Liver (tissue), 9 donors: ENCODE results near the gene RHAG. TPM values are rescaled to one million over a fixed set of nuclear protein-coding genes. Genes with fewer than 3 reads are reported as not detected.
"Not testable (repeated sequence)": the region's sequence is repeated elsewhere in the genome, so short reads cannot be mapped to it uniquely, and the experiment has no call there.

Source experiments
- DNase-seq: peaks from one replicate; pipeline ENCODE4 v3.0.0-alpha.2; 2017; ENCODE audit warnings: low spot score
- H3K27ac ChIP-seq, 2 donors: one replicate each; pipeline ENCODE4 v1.7.0; 2013; ENCODE audit warnings: inconsistent platforms in 2 of 2, low read length in 2 of 2, control low read depth in 1 of 2, low read depth in 1 of 2, mild to moderate bottlenecking in 1 of 2
- H3K27me3 ChIP-seq, 4 donors: one replicate each; pipeline versions ENCODE4 v1.6.1 to v1.7.0; 2013; ENCODE audit warnings: low read length in 3 of 4, inconsistent platforms in 1 of 4, mild to moderate bottlenecking in 1 of 4, moderate library complexity in 1 of 4; ENCODE audit not compliant: control insufficient read depth in 4 of 4, insufficient read depth in 4 of 4
- H3K36me3 ChIP-seq, 4 donors: one replicate each; pipeline versions ENCODE4 v1.6.1 to v1.7.0; 2013; ENCODE audit warnings: low read length in 3 of 4, mild to moderate bottlenecking in 3 of 4, low read depth in 1 of 4, moderate library complexity in 1 of 4; ENCODE audit not compliant: control insufficient read depth in 4 of 4, insufficient read depth in 3 of 4
- H3K4me1 ChIP-seq, 4 donors: one replicate each; pipeline versions ENCODE4 v1.6.1 to v1.7.0; 2013; ENCODE audit warnings: low read length in 3 of 4, mild to moderate bottlenecking in 3 of 4, moderate library complexity in 1 of 4; ENCODE audit not compliant: control insufficient read depth in 4 of 4, insufficient read depth in 4 of 4
- H3K4me3 ChIP-seq, 3 donors: one replicate each; pipeline versions ENCODE4 v1.6.1 to v1.7.0; 2013; ENCODE audit warnings: low read length in 3 of 3, control low read depth in 1 of 3, low read depth in 1 of 3, mild to moderate bottlenecking in 1 of 3
- H3K9ac ChIP-seq, 2 donors: one replicate each; pipeline ENCODE4 v1.7.0; 2013; ENCODE audit warnings: low read length in 2 of 2, mild to moderate bottlenecking in 2 of 2, moderate library complexity in 2 of 2, control low read depth in 1 of 2, low read depth in 1 of 2
- H3K9me3 ChIP-seq, 4 donors: one replicate each; pipeline versions ENCODE4 v1.6.1 to v1.7.0; 2013; ENCODE audit warnings: low read length in 3 of 4; ENCODE audit not compliant: control insufficient read depth in 4 of 4
- FOXA2 ChIP-seq: IDR thresholded peaks from 2 replicates; pipeline ENCODE4 v1.6.1; 2016; ENCODE audit warnings: antibody characterized with exemption
- GABPA ChIP-seq, 2 donors: IDR thresholded peaks in 1 of 2; conservative IDR thresholded peaks in 1 of 2; 2 replicates each; pipeline ENCODE4 v1.6.1; 2016; ENCODE audit warnings: antibody characterized with exemption in 2 of 2, mild to moderate bottlenecking in 1 of 2, moderate library complexity in 1 of 2
- HNF4G ChIP-seq: IDR thresholded peaks from 2 replicates; pipeline ENCODE4 v1.6.1; 2016; ENCODE audit warnings: antibody characterized with exemption
- JUND ChIP-seq, 2 donors: IDR thresholded peaks; 2 replicates each; pipeline ENCODE4 v1.6.1; 2016; ENCODE audit warnings: antibody characterized with exemption in 2 of 2
- NR2F2 ChIP-seq: IDR thresholded peaks from 2 replicates; pipeline ENCODE4 v1.6.1; 2016; ENCODE audit warnings: antibody characterized with exemption
- RAD21 ChIP-seq, 2 donors: IDR thresholded peaks; 2 replicates each; pipeline ENCODE4 v1.6.1; 2016; ENCODE audit warnings: antibody characterized with exemption in 2 of 2, mild to moderate bottlenecking in 2 of 2
- RXRA ChIP-seq, 2 donors: IDR thresholded peaks; 2 replicates each; pipeline ENCODE4 v1.6.1; 2017 to 2018; ENCODE audit warnings: antibody characterized with exemption in 2 of 2, mild to moderate bottlenecking in 1 of 2
- SP1 ChIP-seq: IDR thresholded peaks from 2 replicates; pipeline ENCODE4 v1.6.1; 2018; ENCODE audit warnings: antibody characterized with exemption, mild to moderate bottlenecking
- YY1 ChIP-seq: IDR thresholded peaks from 2 replicates; pipeline ENCODE4 v1.6.1; 2016; ENCODE audit warnings: antibody characterized with exemption, mild to moderate bottlenecking
- WGBS: extraction: QIAGEN DNeasy Blood & Tissue Kit; methylation state at CpG from one replicate; pipeline ENCODE4 v1.1.7; 2013; 5-methylcytosine and 5-hydroxymethylcytosine counted together
- polyA plus RNA-seq, 2 donors: library from polyadenylated mRNA; stranded (reverse) in 1 of 2; unstranded in 1 of 2; fragments of 200-250 nt in 1 of 2; fragments of >200 nt in 1 of 2; fragmentation: Nextera tagmentation in 1 of 2; extraction: Ambion mirVana in 1 of 2; gene quantifications; one replicate each; pipeline versions ENCODE4 v1.2.1 to v1.2.3, GENCODE V29; 2013 to 2015
- total RNA-seq, 2 donors: library from RNA; depleted of rRNA; stranded (reverse); fragments of >200 nt; gene quantifications; one replicate each; pipeline ENCODE4 v1.2.3, GENCODE V29; 2014
- TF ChIP-seq, protein P1 (sequence below): IDR thresholded peaks from 2 replicates; pipeline ENCODE4 v1.6.1; 2016; ENCODE audit warnings: antibody characterized with exemption
- TF ChIP-seq, protein P2 (sequence below): IDR thresholded peaks from 2 replicates; pipeline ENCODE4 v1.6.1; 2016; ENCODE audit warnings: antibody characterized with exemption, mild to moderate bottlenecking
- TF ChIP-seq, protein P3 (sequence below): IDR thresholded peaks from 2 replicates; pipeline ENCODE4 v1.6.1; 2016; ENCODE audit warnings: antibody characterized with exemption
- TF ChIP-seq, protein P4 (sequence below): IDR thresholded peaks from 2 replicates; pipeline ENCODE4 v1.6.1; 2016; ENCODE audit warnings: antibody characterized with exemption
- donor health status: healthy.
- donor health status: healthy.
- donor health status: healthy.
- donor health status: healthy.
- donor health status: healthy.

RHAG gene
- total and polyA plus RNA-seq, 4 donors: 0.07 to 345 TPM; not detected in 2

DNA sequence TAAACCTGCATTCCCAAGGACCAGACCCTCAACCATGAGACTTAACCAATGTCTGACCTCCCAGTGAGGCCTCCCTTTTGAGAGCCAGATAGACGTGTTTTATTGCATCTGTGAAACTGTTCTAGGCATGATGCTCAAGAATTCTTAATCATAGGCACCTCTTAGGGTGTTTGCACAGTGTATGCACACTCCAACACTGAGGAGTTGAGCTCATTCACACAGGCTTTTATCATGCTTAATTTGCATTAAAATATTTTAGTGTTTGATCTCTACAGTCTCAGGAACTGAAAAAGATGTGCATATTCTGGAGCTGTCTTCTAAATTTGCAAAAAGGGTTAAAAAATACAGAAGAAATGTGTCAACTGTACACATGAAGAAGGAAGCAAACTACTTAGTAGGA, 27.4 kb downstream of the RHAG start:
- H3K36me3 ChIP-seq: no peaks in the 10 kb centered on the region
- no peaks in the 10 kb centered on the region for H3K9me3 ChIP-seq

DNA sequence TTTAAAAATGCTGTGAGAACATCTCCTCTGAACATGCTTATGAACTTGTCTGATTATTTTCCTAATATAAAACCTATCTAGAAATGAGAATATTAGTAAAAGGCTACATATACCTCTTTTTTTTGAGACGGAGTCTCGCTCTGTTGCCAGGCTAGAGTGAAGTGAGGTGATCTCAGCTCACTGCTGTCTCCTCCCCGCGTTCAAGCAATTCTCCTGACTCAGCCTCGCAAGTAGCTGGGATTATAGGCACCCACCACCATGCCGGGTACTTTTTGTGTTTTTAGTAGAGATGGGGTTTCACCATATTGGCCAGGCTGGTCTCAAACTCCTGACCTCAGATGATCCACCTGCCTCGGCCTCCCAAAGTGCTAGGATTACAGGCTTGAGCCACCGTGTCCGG, 28.4 kb downstream of the RHAG start:
- H3K4me1 ChIP-seq, H3K27me3 ChIP-seq, H3K9ac ChIP-seq, H3K9me3 ChIP-seq, H3K27ac ChIP-seq, DNase-seq, H3K36me3 ChIP-seq, H3K4me3 ChIP-seq: not testable (repeated sequence)
- 82% methylated on average over 9 of the region's 9 CpGs for WGBS

More for the DNA sequence above, 27.4 kb downstream of the RHAG start:
- TF ChIP-seq NR2F2 (no peak), RAD21 (IDR thresholded peaks at IDR 0.05) (no peak), RXRA (IDR thresholded peaks at IDR 0.05) (no peak), JUND (IDR thresholded peaks at IDR 0.05) (no peak)
- TF ChIP-seq, protein P1, sequence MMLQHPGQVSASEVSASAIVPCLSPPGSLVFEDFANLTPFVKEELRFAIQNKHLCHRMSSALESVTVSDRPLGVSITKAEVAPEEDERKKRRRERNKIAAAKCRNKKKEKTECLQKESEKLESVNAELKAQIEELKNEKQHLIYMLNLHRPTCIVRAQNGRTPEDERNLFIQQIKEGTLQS: no peak
- 83% methylated on average over 1 of the region's 1 CpG for WGBS
- DNase-seq: no peak
- H3K27ac ChIP-seq: no peak overlapping the region
- H3K4me3 ChIP-seq: no peak overlapping the region
- H3K27me3 ChIP-seq: no peaks in the 10 kb centered on the region
- peaks cover 0 to 3% (median 0%) of the 10 kb centered on the region in 4 donors for H3K4me1 ChIP-seq
- no peak overlapping the region for H3K9ac ChIP-seq

DNA sequence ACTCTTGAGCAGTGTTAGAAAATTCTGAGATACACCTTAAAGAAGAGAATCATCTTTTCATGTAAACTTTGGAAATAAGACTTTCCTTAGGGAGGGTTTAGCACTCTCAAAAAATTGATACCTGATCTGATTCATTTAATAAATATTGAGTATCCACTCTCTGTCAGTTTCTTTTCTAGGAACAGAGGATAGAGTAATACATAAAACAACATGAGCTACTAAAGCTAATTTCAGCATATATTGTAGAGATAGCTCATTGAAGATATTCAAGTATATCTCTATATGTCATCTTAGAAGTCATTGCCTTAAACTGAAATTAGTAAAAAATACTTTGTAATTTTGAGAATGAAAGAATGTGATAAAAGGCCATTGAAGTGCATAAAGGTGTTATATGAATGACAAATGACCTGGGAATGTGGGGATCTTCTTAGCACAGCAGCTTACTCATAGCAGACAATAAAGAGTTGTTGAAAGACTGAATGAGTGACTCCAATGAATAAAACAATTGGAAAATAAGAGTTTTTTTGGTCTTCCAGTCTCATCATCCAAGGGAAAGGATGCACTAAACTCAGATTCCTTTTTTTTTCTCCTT, 29.2 kb downstream of the RHAG start:
- peaks cover 0 to 3% (median 0%) of the 10 kb centered on the region in 4 donors for H3K4me1 ChIP-seq
- H3K4me3 ChIP-seq: no peak overlapping the region

More for the DNA sequence above, 29.2 kb downstream of the RHAG start:
- Histone ChIP-seq H3K27me3 (no peaks in the 10 kb centered on the region), H3K27ac (no peak overlapping the region), H3K9me3 (no peaks in the 10 kb centered on the region), H3K36me3 (no peaks in the 10 kb centered on the region), H3K9ac (no peak overlapping the region)
- DNase-seq: no peak
- TF ChIP-seq SP1: no peak
- no peak for TF ChIP-seq HNF4G
- TF ChIP-seq, protein P2, sequence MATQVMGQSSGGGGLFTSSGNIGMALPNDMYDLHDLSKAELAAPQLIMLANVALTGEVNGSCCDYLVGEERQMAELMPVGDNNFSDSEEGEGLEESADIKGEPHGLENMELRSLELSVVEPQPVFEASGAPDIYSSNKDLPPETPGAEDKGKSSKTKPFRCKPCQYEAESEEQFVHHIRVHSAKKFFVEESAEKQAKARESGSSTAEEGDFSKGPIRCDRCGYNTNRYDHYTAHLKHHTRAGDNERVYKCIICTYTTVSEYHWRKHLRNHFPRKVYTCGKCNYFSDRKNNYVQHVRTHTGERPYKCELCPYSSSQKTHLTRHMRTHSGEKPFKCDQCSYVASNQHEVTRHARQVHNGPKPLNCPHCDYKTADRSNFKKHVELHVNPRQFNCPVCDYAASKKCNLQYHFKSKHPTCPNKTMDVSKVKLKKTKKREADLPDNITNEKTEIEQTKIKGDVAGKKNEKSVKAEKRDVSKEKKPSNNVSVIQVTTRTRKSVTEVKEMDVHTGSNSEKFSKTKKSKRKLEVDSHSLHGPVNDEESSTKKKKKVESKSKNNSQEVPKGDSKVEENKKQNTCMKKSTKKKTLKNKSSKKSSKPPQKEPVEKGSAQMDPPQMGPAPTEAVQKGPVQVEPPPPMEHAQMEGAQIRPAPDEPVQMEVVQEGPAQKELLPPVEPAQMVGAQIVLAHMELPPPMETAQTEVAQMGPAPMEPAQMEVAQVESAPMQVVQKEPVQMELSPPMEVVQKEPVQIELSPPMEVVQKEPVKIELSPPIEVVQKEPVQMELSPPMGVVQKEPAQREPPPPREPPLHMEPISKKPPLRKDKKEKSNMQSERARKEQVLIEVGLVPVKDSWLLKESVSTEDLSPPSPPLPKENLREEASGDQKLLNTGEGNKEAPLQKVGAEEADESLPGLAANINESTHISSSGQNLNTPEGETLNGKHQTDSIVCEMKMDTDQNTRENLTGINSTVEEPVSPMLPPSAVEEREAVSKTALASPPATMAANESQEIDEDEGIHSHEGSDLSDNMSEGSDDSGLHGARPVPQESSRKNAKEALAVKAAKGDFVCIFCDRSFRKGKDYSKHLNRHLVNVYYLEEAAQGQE: no peak
- no peak for TF ChIP-seq YY1
- no peak for TF ChIP-seq RAD21 (IDR thresholded peaks at IDR 0.05)
- TF ChIP-seq JUND (IDR thresholded peaks at IDR 0.05): no peak
- TF ChIP-seq FOXA2: no peak
- TF ChIP-seq, protein P3, sequence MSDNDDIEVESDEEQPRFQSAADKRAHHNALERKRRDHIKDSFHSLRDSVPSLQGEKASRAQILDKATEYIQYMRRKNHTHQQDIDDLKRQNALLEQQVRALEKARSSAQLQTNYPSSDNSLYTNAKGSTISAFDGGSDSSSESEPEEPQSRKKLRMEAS: no peak
- TF ChIP-seq, protein P4, sequence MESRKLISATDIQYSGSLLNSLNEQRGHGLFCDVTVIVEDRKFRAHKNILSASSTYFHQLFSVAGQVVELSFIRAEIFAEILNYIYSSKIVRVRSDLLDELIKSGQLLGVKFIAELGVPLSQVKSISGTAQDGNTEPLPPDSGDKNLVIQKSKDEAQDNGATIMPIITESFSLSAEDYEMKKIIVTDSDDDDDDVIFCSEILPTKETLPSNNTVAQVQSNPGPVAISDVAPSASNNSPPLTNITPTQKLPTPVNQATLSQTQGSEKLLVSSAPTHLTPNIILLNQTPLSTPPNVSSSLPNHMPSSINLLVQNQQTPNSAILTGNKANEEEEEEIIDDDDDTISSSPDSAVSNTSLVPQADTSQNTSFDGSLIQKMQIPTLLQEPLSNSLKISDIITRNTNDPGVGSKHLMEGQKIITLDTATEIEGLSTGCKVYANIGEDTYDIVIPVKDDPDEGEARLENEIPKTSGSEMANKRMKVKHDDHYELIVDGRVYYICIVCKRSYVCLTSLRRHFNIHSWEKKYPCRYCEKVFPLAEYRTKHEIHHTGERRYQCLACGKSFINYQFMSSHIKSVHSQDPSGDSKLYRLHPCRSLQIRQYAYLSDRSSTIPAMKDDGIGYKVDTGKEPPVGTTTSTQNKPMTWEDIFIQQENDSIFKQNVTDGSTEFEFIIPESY: no peak
- no peak for TF ChIP-seq NR2F2
- TF ChIP-seq GABPA (IDR thresholded peaks at IDR 0.05 in 1 of 2, conservative IDR thresholded peaks at IDR 0.05 in 1 of 2): no peak
